Tibial artery (tissue), 4 donors: ENCODE results near the gene CDK5.

Experiments used
- DNase-seq, 2 donors: peaks; one replicate each; pipeline ENCODE4 v3.0.0-alpha.2; 2019
- H3K27ac ChIP-seq, 2 donors: fragments of 200-600 bp; sonication (generic) in 1 of 2; 1 replicate in 1 of 2; 2 replicates in 1 of 2; pipeline ENCODE4 v1.5.1; 2018 to 2019; ENCODE audit warnings: mild to moderate bottlenecking in 1 of 2
- H3K27me3 ChIP-seq, 2 donors: fragments of 200-600 bp; sonication (generic) in 1 of 2; one replicate each; pipeline versions ENCODE4 v1.5.1 to v1.6.0; 2016 to 2019
- H3K36me3 ChIP-seq, 3 donors: fragments of 200-600 bp; sonication (generic) in 2 of 3; one replicate each; pipeline ENCODE4 v1.5.1; 2016 to 2019; ENCODE audit warnings: mild to moderate bottlenecking in 2 of 3
- H3K4me1 ChIP-seq, 4 donors: fragments of 200-600 bp; sonication (generic) in 2 of 4; 1 replicate in 3 of 4; 2 replicates in 1 of 4; pipeline ENCODE4 v1.5.1; 2016 to 2019
- H3K4me3 ChIP-seq, 2 donors: fragments of 200-600 bp; sonication (generic) in 1 of 2; 1 replicate in 1 of 2; 2 replicates in 1 of 2; pipeline ENCODE4 v1.5.1; 2018 to 2019; ENCODE audit warnings: mild to moderate bottlenecking in 2 of 2
- H3K9me3 ChIP-seq, 3 donors: fragments of 200-600 bp; sonication (generic) in 1 of 3; one replicate each; pipeline ENCODE4 v1.5.1; 2016 to 2019
- intact Hi-C: fragments of 100-400 bp; cut with DNase I; formaldehyde crosslinking; loops from one replicate; pipeline ENCODE4 v1.15.0; 2023; ENCODE audit warnings: low total_unique reads
- TF ChIP-seq, protein P1 (sequence below), 2 experiments: fragments of 200-600 bp in 1 of 2; fragments of 450-650 bp in 1 of 2; IDR thresholded peaks; one replicate each; pipeline ENCODE4 v1.5.1; 2017 to 2019; ENCODE audit warnings: antibody characterized with exemption in 2 of 2, mild to moderate bottlenecking in 1 of 2, moderate library complexity in 1 of 2

Gene CDK5

DNA sequence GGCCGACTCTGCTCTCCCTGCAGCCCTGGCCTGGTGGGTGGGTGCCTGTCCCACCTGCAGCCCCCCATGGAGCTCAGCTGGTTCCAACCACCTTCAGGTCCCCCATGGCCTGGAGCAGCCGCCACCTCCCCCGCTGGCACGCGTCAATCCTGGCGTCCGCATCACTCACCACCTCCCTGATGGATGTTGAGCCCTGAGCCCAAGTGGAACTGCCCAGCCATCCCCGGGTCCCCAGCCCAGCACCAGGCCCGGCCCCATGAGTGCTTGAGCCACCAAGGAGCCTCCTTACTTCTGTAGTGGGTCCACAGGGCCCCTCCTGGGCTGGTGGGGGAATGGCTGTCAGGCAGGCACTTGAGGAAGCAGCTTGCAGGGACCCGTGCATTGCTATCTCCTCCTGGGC, 43.2 kb upstream of the CDK5 start:
- intact Hi-C loops: no loop called here

GRCh38 chr7:151099486-151100211, 42.0 kb upstream of the CDK5 start:
- TF ChIP-seq, protein P1, sequence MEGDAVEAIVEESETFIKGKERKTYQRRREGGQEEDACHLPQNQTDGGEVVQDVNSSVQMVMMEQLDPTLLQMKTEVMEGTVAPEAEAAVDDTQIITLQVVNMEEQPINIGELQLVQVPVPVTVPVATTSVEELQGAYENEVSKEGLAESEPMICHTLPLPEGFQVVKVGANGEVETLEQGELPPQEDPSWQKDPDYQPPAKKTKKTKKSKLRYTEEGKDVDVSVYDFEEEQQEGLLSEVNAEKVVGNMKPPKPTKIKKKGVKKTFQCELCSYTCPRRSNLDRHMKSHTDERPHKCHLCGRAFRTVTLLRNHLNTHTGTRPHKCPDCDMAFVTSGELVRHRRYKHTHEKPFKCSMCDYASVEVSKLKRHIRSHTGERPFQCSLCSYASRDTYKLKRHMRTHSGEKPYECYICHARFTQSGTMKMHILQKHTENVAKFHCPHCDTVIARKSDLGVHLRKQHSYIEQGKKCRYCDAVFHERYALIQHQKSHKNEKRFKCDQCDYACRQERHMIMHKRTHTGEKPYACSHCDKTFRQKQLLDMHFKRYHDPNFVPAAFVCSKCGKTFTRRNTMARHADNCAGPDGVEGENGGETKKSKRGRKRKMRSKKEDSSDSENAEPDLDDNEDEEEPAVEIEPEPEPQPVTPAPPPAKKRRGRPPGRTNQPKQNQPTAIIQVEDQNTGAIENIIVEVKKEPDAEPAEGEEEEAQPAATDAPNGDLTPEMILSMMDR (IDR thresholded peaks at IDR 0.05): no peak
- no peak for DNase-seq

More for the DNA sequence above, 43.2 kb upstream of the CDK5 start:
- no peak overlapping the region for H3K4me3 ChIP-seq
- DNase-seq: peak in 1 of 2 donors; percentile 50
- peaks cover 0 to 25% (median 6%) of the 10 kb centered on the region in 4 donors for H3K4me1 ChIP-seq
- H3K36me3 ChIP-seq: peaks cover 0 to 7% (median 0%) of the 10 kb centered on the region in 3 donors
- H3K9me3 ChIP-seq: no peaks in the 10 kb centered on the region
- no peaks in the 10 kb centered on the region for H3K27me3 ChIP-seq
- H3K27ac ChIP-seq: no peak overlapping the region
- TF ChIP-seq, protein P1 (IDR thresholded peaks at IDR 0.05): no peak

DNA sequence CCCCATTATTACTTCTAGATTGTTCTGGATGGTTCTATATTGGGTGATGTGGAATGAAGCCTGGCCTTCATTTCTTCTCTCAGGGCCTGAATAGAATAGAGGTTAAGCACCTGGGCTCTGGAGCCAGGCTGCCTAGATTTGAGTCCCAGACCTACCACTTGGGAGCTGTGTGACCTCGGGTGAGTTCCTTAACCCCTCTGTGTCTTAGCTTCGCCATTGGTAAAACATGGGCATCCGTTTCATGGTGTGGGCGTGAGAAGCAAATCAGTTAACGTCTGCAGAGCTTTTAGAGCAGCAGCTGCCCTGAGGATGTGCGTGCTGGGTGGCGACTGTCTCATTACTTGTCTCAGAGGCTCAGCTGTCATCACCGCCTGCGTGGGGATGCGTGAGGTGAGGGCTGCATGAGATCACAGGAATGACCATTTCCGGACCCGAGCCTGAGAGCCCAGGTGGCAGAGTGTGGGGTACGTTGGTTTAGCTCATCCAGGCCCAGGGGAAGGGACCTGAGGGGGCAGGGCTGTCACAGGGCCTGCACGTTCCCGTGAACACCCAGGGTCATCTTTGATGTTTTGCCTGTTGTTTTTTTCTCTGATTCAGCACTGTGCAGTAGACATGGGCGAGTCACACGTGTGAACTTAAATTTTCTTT, 38.3 kb upstream of the CDK5 start:
- TF ChIP-seq, protein P1 (IDR thresholded peaks at IDR 0.05): no peak
- Histone ChIP-seq H3K27me3 (no peaks in the 10 kb centered on the region), H3K27ac (no peak overlapping the region), H3K4me3 (no peak overlapping the region), H3K36me3 (peaks cover 0 to 7% (median 0%) of the 10 kb centered on the region in 3 donors), H3K4me1 (peaks cover 0 to 19% (median 2%) of the 10 kb centered on the region in 4 donors), H3K9me3 (no peaks in the 10 kb centered on the region)
- no peak for DNase-seq
- intact Hi-C loops: no loop called here

More at GRCh38 chr7:151099486-151100211, 42.0 kb upstream of the CDK5 start:
- peaks cover 0 to 24% (median 3%) of the 10 kb centered on the region in 4 donors for H3K4me1 ChIP-seq
- H3K27me3 ChIP-seq: no peaks in the 10 kb centered on the region
- intact Hi-C loops: no loop called here
- H3K4me3 ChIP-seq: no peak overlapping the region
- H3K36me3 ChIP-seq: peaks cover 0 to 7% (median 0%) of the 10 kb centered on the region in 3 donors
- no peak overlapping the region for H3K27ac ChIP-seq
- no peaks in the 10 kb centered on the region for H3K9me3 ChIP-seq

GRCh38 chr7:151095123-151095797, 37.6 kb upstream of the CDK5 start:
- Histone ChIP-seq H3K27me3 (no peaks in the 10 kb centered on the region), H3K4me1 (peaks cover 0 to 24% (median 3%) of the 10 kb centered on the region in 4 donors), H3K9me3 (no peaks in the 10 kb centered on the region), H3K36me3 (peaks cover 0 to 7% (median 0%) of the 10 kb centered on the region in 3 donors), H3K4me3 (no peak overlapping the region), H3K27ac (no peak overlapping the region)
- DNase-seq: no peak
- intact Hi-C loops: no loop called here
- TF ChIP-seq, protein P1 (IDR thresholded peaks at IDR 0.05): no peak

DNA sequence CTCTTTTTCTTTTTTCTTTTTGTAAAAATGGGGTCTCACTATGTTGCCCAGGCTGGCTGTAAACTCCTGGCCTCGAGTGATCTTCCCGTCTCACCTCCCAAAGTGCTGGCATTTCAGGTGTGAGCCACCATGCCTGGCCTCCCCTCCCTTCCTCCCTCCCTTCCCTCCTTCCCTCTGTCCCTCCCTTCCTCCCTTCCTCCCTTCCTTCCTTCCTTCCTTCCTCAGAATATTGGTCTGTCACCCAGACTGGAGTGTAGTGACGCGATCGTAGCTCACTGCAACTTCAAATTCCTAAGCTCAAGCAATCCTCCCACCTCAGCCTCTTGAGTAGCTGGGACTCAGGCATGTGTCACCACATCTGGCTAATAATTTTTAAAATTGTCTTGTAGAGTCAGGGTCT, 37.0 kb upstream of the CDK5 start:
- H3K4me3 ChIP-seq: no peak overlapping the region
- H3K4me1 ChIP-seq: peaks cover 0 to 29% (median 5%) of the 10 kb centered on the region in 4 donors
- H3K27ac ChIP-seq: no peak overlapping the region
- no peaks in the 10 kb centered on the region for H3K27me3 ChIP-seq
- intact Hi-C loops: no loop called here
- peaks cover 0 to 7% (median 0%) of the 10 kb centered on the region in 3 donors for H3K36me3 ChIP-seq
- no peaks in the 10 kb centered on the region for H3K9me3 ChIP-seq
- DNase-seq: no peak
- TF ChIP-seq, protein P1 (IDR thresholded peaks at IDR 0.05): no peak
